ENCODE measurements around the gene MAP4. TPM values are rescaled to one million over a fixed set of nuclear protein-coding genes. Genes with fewer than 3 reads are reported as not detected.

MAP4 gene
- total RNA-seq, 4 donors from 2014 or later = 239 to 338 (median 284) TPM

DNA sequence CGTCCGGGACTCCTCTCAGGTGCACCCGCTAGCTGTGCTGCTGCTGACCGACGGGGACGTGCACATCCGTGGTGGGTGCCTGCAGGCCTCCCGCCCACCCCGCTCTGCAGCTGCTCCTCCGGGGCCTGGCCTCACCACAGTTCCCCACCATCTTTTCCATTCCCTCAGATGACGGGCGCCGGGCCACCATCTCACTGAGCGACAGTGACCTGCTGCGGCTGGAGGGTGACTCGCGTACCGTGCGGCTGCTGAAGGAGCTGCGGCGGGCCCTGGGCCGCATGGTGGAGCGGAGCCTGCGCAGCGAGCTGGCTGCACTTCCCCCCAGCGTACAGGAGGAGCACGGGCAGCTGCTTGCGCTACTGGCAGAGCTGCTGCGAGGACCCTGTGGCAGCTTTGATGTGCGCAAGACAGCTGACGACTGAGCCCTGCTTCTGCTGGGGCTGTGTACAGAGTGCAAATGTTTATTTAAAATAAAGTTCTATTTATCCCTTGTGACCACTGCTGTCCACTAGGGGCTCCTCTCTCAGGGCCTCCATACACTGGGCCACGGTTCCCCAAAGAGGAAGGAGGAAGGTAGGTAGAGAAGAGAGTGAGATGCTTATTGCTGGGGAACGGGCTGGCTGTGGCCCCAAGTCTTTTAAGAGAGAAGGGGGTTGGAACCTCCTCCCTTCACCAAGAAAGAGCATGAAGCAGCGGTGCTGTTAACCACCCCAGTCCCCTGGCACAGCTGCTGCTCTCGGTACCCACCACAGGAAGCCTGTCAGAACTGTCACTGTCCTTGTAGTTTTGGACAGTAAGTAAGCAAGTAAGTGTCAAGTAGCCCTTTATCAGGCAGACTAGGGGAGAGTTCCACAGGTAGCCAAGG lies 166.3 kb downstream of the MAP4 start:
- 58% methylated on average over 4 of the region's 35 CpGs for WGBS
- TF ChIP-seq, protein P1, sequence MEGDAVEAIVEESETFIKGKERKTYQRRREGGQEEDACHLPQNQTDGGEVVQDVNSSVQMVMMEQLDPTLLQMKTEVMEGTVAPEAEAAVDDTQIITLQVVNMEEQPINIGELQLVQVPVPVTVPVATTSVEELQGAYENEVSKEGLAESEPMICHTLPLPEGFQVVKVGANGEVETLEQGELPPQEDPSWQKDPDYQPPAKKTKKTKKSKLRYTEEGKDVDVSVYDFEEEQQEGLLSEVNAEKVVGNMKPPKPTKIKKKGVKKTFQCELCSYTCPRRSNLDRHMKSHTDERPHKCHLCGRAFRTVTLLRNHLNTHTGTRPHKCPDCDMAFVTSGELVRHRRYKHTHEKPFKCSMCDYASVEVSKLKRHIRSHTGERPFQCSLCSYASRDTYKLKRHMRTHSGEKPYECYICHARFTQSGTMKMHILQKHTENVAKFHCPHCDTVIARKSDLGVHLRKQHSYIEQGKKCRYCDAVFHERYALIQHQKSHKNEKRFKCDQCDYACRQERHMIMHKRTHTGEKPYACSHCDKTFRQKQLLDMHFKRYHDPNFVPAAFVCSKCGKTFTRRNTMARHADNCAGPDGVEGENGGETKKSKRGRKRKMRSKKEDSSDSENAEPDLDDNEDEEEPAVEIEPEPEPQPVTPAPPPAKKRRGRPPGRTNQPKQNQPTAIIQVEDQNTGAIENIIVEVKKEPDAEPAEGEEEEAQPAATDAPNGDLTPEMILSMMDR (IDR thresholded peaks at IDR 0.05) = peak in 2 of 3 experiments; percentile 29 to 39
- TF ChIP-seq POLR2A (IDR thresholded peaks at IDR 0.05; ENCODE audit: low read depth) (no peak), EP300 (IDR thresholded peaks at IDR 0.05) (no peak)
- intact Hi-C loops (cut with DNase I) = no loop called here
- peaks cover 72 to 100% (median 97%) of the 10 kb centered on the region in 4 donors for H3K36me3 ChIP-seq
- peak overlapping the region in 1 of 4 donors; percentile 5 for H3K27ac ChIP-seq (replicated peaks in 1 of 4)
- H3K9me3 ChIP-seq = no peaks in the 10 kb centered on the region
- peaks cover 0 to 11% (median 2%) of the 10 kb centered on the region in 4 donors for H3K4me1 ChIP-seq
- H3K4me3 ChIP-seq = no peak overlapping the region
- H3K27me3 ChIP-seq = no peaks in the 10 kb centered on the region
- no peak for DNase-seq (ENCODE audit: extremely low spot score)

DNA sequence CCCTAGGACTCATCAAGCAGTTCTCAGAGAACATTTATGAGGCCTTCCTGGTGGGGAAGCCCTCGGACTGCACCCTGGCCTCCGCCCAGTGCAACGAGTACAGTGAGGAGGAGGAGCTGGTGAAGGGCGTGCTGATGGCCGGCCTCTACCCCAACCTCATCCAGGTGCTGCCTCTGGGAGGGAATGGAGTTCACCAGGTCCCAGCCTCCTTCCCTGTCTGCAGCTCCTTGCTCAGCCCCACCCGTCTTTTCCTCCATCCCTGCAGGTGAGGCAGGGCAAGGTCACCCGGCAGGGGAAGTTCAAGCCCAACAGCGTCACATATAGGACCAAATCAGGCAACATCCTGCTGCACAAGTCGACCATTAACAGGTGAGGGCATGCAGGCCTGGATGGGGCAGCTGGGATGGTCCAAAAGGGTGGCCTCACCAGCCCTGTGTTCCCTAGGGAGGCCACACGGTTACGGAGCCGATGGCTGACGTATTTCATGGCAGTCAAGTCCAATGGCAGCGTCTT lies 167.0 kb downstream of the MAP4 start:
- no peaks in the 10 kb centered on the region for H3K9me3 ChIP-seq
- no peaks in the 10 kb centered on the region for H3K27me3 ChIP-seq
- TF ChIP-seq, protein P1 (IDR thresholded peaks at IDR 0.05) = no peak
- no peak for TF ChIP-seq EP300 (IDR thresholded peaks at IDR 0.05)
- TF ChIP-seq POLR2AphosphoS5 (IDR thresholded peaks at IDR 0.05) = no peak
- no peak for TF ChIP-seq POLR2A (IDR thresholded peaks at IDR 0.05; ENCODE audit: low read depth)
- peaks cover 0 to 11% (median 2%) of the 10 kb centered on the region in 4 donors for H3K4me1 ChIP-seq
- DNase-seq (ENCODE audit: extremely low spot score) = no peak
- intact Hi-C loops (cut with DNase I) = no loop called here
- H3K27ac ChIP-seq (replicated peaks in 1 of 4) = no peak overlapping the region
- peaks cover 66 to 100% (median 97%) of the 10 kb centered on the region in 4 donors for H3K36me3 ChIP-seq
- WGBS = 81% methylated on average over 8 of the region's 14 CpGs
- H3K4me3 ChIP-seq = no peak overlapping the region

DNA sequence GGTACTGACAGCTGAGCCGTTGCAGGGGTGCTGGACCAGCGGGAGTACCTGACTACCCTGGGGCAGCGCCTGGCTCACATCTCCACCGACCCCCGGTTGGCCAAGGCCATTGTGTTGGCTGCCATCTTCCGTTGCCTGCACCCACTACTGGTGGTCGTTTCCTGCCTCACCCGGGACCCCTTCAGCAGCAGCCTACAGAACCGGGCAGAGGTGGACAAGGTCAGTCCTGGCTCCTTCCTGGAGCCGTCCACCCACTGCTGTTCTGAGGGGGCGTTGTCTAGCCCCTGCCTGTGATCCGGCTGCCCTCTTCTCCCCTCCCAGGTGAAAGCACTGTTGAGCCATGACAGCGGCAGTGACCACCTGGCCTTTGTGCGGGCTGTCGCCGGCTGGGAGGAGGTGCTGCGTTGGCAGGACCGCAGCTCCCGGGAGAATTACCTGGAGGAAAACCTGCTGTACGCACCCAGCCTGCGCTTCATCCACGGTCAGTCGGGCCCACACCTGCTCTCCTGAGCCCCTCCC lies 167.6 kb downstream of the MAP4 start:
- DNase-seq (ENCODE audit: extremely low spot score) = no peak
- WGBS = 81% methylated on average over 15 of the region's 23 CpGs
- intact Hi-C loops (cut with DNase I) = no loop called here
- Histone ChIP-seq H3K4me3 (no peak overlapping the region), H3K27me3 (no peaks in the 10 kb centered on the region), H3K36me3 (peaks cover 61 to 100% (median 97%) of the 10 kb centered on the region in 4 donors), H3K9me3 (no peaks in the 10 kb centered on the region), H3K27ac (replicated peaks in 1 of 4) (no peak overlapping the region), H3K4me1 (peaks cover 0 to 11% (median 2%) of the 10 kb centered on the region in 4 donors)
- TF ChIP-seq POLR2A (IDR thresholded peaks at IDR 0.05; ENCODE audit: low read depth) = no peak

DNA sequence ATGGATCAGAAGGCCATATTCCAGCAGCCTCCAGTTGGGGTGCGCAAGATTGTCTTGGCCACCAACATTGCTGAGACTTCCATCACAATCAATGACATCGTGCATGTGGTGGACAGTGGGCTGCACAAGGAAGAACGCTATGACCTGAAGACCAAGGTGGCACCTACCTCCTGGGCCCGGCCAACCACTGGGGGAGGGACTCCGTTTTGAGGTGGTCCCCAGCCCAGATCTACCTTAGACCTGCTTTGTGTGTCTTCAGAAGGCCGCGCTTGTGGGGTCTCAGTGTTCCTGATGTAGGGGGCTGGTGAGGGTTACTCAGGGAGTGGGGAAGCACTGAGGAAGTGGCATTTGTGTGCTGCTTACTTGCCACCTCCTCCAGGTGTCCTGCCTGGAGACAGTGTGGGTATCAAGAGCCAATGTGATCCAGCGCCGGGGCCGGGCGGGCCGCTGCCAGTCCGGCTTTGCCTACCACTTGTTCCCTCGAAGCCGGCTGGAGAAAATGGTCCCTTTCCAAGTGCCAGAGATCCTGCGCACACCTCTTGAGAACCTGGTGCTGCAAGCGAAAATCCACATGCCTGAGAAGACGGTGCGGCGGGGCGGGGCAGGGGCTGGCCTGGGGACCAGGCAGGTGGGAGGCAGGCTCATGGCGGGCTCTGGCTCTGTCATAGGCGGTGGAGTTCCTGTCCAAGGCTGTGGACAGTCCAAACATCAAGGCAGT lies 168.3 kb downstream of the MAP4 start:
- Histone ChIP-seq H3K4me3 (no peak overlapping the region), H3K27ac (replicated peaks in 1 of 4) (no peak overlapping the region), H3K9me3 (no peaks in the 10 kb centered on the region), H3K27me3 (no peaks in the 10 kb centered on the region), H3K36me3 (peaks cover 58 to 100% (median 97%) of the 10 kb centered on the region in 4 donors), H3K4me1 (peaks cover 0 to 11% (median 2%) of the 10 kb centered on the region in 4 donors)
- WGBS = 99% methylated on average over 12 of the region's 23 CpGs
- intact Hi-C loops (cut with DNase I) = no loop called here
- no peak for DNase-seq (ENCODE audit: extremely low spot score)
- no peak for TF ChIP-seq POLR2AphosphoS5 (IDR thresholded peaks at IDR 0.05)
- TF ChIP-seq POLR2A (IDR thresholded peaks at IDR 0.05; ENCODE audit: low read depth) = no peak
- TF ChIP-seq, protein P1 (IDR thresholded peaks at IDR 0.05) = no peak
- TF ChIP-seq EP300 (IDR thresholded peaks at IDR 0.05) = no peak

DNA sequence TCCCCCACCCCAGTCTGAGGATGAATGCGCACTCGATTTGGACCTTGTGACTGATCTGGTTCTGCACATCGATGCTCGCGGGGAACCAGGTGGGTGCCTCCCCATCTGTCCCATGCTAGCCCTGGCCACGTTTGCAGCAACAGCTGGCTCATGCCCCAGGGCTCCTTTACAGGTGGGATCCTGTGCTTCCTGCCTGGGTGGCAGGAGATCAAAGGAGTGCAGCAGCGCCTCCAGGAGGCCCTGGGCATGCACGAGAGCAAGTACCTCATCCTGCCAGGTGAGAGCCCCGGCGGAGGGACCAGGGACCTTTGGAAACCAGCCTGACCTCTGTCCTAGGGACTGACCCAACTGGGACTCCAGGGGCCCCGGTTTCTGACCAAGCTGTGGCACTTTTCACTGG lies 169.0 kb downstream of the MAP4 start:
- peaks cover 56 to 100% (median 97%) of the 10 kb centered on the region in 4 donors for H3K36me3 ChIP-seq

More for the DNA sequence above, 169.0 kb downstream of the MAP4 start:
- H3K9me3 ChIP-seq = no peaks in the 10 kb centered on the region
- H3K27me3 ChIP-seq = no peaks in the 10 kb centered on the region
- no peak for DNase-seq (ENCODE audit: extremely low spot score)
- intact Hi-C loops (cut with DNase I) = no loop called here
- TF ChIP-seq POLR2AphosphoS5 (IDR thresholded peaks at IDR 0.05) (no peak), EP300 (IDR thresholded peaks at IDR 0.05) (no peak), POLR2A (IDR thresholded peaks at IDR 0.05; ENCODE audit: low read depth) (no peak)
- TF ChIP-seq, protein P1 (IDR thresholded peaks at IDR 0.05) = no peak
- no peak overlapping the region for H3K4me3 ChIP-seq
- no peak overlapping the region for H3K27ac ChIP-seq (replicated peaks in 1 of 4)
- peaks cover 0 to 11% (median 2%) of the 10 kb centered on the region in 4 donors for H3K4me1 ChIP-seq
- WGBS = 91% methylated on average over 7 of the region's 11 CpGs

All from esophagus muscularis mucosa (tissue), 4 donors.